HG03565 (cell line): ENCODE measurements around the gene RUFY2.
"Not testable (repeated sequence)": the region's sequence is repeated elsewhere in the genome, so short reads cannot be mapped to it uniquely, and the experiment has no call there.

ENCODE experiments used
- ATAC-seq: cut with Tn5 transposase; IDR thresholded peaks from one replicate; pipeline ENCODE4 v1.9.1; 2021; ENCODE audit warnings: mild to moderate bottlenecking, moderate library complexity; ENCODE audit not compliant: unreplicated experiment

Gene RUFY2

DNA sequence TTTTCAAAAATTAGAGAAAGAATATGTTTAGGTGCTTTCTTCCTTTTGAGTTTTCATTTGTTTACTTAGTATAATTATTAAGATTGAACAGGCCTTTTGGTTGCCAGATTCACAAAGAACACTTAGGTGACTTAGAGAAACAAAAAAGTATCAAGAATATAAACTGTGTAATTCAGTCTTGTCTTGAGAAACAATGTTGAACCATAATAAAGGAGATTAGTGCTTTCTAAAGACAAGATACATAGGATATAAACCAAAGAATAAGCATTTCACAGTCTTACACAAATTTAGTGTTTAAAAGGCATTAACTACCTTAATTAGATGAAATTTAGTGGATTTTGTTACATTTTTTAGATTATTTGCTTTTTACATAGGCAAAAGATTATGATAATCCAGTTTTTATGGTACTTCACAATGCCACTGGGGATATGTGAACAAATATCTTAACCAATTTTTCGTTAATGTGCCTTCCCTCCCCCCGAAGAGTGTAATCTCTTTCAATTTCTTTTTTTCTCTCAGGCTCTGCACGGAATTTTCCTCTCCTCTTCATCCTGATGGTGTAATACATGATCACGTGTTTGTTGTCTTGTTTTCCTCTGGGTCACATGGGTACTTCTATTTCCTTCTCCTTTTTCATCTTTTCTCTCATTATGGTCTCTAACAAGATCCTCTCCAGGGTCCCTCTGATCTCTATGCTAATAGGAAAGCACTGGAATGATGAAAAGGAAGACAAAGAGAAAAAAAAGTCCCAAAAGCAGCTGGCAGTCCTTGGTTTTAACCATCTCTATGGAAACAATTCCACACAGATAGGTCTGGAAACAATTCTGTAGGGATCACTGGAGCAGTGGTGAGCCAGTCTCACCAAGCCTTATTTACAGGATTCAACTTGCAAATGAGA lies 78.9 kb downstream of the RUFY2 start:
- no peak for ATAC-seq

DNA sequence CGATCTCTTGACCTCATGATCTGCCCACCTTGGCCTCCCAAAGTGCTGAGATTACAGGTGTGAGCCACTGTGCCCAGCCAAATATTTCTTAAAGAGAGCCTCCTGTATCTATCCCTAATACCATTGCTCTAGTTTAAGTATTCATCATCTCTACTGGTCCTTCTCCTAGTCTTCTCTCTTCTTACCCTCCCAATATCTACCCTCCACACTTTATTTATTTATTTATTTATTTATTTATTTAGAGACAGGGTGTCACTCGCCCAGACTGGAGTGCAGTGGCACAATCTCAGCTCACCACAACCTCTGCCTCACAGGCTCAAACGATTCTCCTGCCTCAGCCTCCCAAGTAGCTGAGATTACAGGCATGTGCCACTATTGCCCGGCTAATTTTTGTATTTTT lies 82.7 kb downstream of the RUFY2 start:
- ATAC-seq = not testable (repeated sequence)

DNA sequence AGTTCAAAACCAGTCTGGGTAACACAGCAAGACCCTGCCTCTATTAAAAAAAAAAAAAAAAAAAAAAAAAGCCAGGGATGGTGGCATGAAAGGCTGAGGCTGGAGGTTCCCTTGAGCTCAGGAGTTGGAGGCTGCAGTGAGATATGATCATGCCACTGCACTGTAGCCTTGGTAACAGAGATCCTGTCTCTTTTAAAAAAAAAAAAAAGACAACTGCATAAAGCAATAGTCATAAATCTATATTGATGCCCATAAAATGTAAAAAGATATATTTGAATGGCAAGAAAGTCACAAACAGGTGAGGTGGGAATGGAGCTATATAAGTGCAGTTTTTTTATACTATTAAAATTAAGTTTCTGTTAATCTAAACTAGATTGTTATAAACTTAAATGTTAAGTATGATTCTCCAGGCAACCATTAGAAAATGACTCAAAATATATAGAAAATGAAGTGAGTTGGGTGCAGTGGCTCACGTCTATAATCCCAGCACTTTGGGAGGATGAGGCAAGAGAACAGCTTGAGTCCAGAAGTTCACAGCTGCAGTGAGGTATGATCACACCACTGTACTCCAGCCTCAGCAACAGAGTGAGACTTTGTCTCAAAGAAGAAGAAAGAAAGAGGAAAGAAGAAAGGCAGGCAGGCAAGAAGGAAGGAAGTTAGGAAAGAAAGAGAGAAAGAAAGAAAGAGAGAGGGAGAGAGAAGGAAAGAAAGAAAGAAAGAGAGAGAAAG lies 88.6 kb downstream of the RUFY2 start:
- ATAC-seq = no peak

DNA sequence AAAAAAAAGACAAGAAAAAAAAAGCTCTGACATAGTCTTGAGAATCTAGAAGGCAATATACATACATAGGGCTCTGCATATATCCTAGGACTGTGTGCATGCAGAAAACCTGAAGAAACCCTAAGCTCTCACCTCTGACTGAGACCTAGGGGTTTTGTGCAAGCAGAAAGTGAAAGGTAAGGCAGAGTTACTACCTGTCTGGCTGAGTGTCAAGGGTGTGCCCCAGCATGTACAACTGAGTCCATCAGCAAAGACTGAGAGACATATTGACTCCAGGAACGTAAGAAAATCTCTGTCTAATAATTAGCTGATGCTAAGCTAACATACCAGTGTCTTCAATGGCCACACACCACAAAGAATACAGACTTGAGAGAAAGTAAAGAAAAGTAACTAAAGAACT lies 91.5 kb downstream of the RUFY2 start:
- no peak for ATAC-seq

DNA sequence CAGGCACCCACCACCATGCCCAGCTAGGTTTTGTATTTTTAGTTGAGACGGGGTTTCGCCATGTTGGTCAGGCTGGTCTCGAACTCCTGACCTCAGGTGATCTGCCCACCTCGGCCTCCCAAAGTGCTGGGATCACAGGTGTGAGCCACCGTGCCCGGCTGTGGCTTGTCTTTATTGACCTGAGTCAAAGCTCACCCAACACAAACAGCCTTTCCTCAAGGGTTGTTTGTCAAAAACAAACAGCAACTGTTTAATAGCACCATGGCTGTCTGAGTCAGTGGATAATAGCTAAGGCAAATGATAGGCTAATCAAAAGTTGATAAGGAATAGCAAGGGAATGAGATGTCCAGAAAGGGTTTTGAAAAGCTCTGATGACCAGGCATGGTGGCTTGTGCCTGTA lies 92.1 kb downstream of the RUFY2 start:
- ATAC-seq = not testable (repeated sequence)

DNA sequence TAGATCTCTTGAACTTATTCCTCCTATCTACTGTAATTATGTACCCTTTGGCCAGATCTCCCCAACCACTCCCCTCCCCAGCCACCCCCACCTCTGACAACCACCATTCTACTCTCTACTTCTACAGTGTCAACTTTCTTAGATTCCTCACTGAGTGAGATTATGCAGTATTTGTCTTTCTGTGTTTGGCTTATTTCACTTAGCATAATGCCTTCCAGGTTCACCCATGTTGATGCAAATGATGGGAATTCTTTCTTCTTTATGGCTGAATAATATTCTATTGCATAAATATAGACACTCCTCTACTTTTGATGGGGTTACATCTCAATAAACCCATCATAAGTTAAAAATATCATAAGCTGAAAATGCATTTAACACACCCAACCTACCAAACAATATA lies 96.5 kb downstream of the RUFY2 start:
- no peak for ATAC-seq

DNA sequence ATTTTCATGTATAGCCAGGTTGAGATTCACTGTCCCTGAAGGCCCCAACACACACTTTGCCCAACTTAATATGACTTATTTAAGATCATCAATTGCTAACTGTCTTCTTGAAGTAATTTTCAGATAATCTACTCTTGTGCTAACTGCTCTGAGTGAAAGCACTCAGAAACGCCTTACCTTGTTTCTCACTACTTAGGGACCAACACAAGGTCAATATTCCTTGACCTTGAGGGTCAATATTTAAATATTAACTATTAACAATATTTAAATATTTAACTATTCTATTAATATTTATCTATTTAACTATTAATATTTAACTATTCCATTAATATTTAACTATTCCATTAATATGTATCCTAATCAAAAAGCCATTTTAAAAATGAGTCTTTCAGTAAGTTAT lies 101.2 kb downstream of the RUFY2 start:
- no peak for ATAC-seq

DNA sequence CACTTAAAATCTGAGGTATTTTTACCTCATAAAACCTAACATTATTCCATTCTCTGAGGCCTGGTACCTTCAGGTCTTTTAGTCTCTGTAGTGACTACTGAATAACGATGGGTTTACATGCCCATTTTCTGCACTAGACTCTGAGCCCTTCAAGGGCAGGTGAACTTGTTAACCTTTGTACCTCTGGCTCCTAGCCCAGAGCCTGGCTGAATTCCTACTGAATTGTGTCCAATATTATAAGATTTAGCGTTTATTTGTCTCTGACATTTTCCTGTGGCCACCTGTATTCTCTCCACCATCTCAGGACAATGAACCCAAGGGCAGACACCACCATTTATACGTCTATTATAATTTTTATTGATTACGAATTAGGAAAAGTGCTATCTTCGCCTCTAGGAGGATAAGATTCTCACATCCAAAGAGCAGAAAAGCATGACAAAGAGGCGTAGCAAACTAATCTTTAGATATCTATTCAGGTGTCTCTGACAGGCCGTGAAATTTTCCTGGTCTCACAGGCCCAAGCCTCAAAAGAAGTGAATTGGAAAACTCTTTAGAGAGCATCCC lies 103.1 kb downstream of the RUFY2 start:
- ATAC-seq = no peak

DNA sequence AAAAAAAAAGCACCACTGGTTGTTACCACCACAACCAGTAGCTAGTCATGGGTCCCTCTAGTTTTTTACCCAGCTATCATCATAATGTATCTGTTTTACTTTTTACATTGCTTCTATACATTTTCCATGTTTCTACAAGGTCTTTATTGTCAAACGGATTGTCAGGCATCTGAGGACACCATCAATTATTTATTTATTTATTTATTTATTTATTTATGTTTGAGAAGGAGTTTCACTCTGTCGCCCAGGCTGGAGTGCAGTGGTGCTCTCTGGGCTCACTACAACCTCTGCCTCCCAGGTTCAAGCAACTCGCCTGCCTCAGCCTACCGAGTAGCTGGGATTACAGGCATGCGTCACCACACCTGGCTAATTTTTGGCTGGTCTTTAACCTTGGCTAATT lies 104.2 kb downstream of the RUFY2 start:
- no peak for ATAC-seq

DNA sequence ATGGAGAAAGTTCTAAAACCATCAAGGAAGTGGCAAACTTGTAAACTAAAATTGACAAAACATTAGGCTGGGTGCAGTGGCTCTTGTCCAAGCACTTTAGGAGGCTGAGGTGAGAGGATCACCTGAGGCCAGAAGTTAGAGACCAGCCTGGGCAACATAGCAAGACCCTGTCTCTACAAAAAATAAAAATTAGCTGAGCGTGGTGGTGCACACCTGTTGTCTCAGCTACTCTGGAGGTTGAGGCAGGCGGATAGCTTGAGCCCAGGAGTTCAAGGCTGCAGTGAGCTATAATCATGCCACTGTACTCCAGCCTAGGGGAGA lies 104.6 kb downstream of the RUFY2 start:
- no peak for ATAC-seq

DNA sequence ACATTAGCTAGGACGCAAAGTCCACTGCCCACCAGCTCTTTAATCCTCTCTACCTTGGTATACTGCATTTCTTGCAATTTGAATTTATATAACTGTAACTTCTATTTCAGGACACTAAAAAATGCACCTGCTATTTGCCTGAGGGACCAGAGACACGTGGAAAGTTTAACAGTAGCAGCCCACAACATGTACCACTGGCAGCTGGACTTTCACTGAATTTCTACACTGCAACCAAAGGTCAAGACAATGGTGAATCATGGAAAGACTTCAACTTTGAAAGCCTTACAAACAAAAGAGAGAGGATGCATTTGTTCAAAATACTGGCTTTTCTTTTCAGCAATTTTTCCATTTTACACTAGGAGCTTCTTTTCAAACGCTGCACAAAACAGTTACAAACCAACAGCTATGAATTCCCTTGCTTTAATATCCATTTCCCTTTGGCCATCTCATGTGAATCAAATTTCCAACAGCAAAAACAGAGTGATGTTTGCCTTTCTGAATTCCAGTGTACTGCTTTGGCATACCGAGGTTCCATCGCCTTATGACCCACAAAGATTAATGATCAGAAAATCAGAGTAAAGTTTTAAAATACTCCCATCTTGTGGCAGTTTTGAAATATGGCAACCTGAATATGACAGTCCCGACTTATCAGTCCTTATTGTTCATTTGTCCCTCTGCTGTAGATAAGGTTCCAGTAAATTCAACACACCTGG lies 105.1 kb downstream of the RUFY2 start:
- peak; percentile 46 for ATAC-seq

DNA sequence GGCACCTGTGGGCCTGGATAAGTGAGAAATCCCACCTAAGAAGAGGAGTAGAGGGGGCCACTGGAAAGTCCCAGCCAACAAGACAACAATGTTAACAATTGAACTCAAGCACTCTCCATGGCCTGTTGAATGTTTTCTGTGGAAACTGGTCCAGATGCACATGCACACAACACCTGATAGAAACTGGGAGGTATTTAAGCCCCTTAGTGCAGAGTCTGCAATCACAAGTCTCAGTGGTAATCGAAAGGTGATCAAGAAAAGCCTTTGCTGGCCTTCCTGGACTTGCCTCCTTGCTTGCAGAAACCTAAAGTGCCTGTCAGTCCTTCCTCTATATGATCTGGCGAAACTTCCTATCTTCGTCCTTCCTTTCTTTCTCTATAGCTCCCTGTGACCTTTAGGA lies 105.8 kb downstream of the RUFY2 start:
- ATAC-seq = no peak

DNA sequence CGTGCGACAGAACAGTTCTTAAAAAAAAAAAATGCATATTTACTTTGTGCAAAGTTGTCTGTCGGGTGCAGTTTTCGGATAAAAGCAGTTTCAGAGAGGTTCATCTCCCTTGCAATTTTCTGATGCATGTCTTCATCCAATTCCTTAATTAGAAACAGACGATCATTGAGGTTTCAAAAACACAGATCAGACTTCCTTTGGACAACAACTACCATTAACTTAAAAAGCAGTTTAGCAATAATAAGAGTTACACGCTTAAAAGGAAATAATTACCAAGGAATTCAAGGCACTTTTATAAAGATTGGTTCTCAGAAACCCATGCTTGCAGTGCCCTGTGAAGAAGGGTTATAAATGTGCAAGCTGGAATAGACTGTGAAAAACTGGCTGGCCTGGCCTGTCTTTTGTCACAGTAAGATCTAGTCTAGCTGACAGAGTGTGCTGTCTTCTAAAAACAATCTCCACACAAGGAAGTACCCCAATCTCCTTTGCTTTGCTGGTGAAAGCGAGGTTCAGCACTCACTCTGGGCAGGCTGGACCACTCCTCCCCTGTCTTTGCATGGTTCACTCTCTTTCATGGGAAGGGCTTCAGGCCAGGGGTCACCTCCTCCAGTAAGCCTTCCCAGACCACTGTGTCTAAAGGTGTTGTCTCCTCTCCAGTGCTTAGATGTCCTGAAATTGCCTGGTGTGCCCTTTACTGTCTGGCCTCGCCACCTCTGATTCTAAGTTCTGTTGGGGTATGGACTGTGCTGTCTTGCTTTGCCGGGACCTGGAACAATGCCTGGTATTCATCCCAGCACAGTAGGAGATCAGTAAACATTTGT lies 110.0 kb downstream of the RUFY2 start:
- ATAC-seq = no peak
